GM18861 (cell line): Measurements from ENCODE around the gene MC4R.
"Not testable (repeated sequence)": the region's sequence is repeated elsewhere in the genome, so short reads cannot be mapped to it uniquely, and the experiment has no call there.

Source experiments
- ATAC-seq: cut with Tn5 transposase; IDR thresholded peaks from one replicate; pipeline ENCODE4 v1.9.1; 2021; ENCODE audit not compliant: unreplicated experiment

The MC4R gene

DNA sequence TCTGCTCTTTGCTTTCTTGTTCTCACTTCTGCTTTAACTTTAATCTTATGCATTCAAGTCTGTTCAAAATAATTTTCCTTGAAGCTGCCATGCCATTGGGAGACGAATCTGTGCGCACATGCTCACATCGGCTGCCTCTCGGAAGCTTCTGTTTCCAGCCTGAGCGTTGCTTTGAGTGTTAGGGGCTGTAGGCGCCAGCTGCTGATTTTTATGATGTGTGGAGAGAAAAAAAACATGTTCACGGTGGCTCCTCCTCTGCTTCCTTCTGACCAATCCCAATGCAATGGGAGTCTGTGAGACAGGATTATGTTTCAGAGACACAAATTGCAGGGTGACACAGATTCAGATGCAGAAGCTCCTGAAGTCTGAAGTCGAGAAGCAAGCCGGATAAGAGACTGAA lies at the start of gene MC4R:
Gene MC4R (minus strand): TSS at position 180 of the 400 bp plus-strand sequence. CDS start 426 bp downstream, outside the sequence.
- no peak for ATAC-seq

DNA sequence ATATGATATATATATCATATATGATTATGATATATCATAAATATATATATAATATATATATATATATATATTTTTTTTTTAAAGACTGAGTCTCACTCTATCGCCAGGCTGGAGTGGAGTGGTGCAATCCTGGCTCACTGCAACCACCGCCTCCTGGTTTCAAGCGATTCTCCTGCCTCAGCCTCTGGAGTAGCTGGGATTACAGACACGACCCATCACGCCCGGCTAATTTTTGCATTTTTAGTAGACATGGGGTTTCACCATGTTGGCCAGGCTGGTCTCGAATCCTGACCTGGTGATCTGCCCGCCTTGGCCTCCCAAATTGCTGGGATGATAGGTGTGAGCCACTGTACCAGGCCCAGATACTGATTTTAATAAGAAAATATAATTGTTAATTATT lies 49.7 kb upstream of the MC4R start:
- ATAC-seq: not testable (repeated sequence)

DNA sequence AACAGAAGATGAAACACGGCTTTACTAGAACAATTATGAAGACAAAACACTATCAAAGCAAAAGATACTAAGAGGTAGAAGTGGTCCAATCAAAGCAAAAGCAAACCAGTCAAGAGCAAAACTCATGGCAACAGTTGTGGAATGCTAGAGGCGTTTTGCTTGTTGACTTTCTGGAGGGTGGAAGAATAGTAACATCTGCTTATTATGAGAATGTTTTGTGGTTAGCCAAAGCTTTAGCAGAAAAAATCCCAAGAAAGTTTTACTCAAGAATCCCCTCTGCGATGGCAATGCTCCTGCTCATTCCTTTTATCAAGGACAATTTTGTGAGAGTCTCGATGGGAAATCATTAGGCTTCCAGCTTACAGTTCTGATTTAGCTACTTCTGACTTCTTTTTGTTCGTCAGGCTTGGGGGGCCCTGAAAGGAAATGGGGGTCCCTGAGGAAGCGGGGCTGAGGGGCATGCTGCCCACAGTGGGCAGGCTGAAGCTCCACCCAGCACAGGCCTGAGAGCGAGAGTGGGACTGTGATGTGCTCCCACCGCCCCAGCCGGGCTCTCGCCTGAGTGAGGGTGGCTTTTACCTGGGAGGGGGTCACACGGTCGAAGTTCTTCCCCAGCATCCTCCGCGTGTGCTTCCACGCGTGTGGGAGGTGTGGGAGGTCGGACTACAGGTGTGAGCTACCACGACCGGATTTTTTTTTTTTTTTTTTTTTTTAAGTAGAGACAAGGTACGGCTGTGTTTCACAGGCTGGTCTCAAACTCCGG lies 49.0 kb upstream of the MC4R start:
- no peak for ATAC-seq

DNA sequence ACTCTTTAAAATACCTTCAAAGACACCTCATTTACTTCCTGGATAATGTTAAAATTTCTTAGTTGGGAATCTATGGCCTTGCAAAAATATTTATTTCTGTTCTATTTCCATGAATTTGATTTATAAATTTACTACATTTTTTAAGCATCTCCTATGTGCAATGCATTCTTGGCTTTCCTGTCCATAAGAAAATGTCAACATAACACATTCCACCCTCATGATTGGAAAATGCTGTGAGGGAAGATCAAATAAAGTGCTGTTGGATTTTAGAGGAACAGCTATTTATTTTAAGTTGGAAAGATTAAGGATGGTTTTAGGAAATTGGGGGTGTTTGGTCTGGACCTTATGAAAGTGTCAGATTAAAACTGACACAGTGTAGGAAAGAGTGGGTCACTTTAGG lies 45.4 kb upstream of the MC4R start:
- ATAC-seq: no peak

DNA sequence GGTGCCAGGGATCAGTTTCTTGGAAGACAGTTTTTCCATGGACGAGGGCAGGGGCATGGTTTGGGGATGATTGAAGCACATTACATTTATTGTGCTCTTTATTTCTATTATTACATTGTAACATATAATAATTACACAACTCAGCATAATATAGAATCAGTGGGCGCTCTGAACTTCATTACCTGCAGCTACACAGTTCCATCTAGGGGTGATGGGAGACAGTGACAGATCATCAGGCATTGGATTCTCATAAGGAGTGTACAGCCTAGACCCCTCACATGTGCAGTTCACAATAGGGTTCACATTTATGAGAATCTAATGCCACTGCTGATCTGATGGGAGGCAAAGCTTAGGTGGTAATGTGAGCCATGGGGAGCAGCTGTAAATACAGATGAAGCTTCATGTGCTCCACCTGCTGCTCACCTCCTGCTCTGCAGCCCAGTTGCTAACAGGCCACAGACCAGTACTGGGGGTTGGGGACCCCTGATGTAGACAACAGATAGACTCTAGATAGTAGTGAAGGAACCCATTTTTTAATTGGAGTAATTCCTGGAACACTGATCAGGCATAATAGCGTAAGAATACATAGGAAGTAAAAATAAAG lies 41.5 kb upstream of the MC4R start:
- ATAC-seq: no peak

DNA sequence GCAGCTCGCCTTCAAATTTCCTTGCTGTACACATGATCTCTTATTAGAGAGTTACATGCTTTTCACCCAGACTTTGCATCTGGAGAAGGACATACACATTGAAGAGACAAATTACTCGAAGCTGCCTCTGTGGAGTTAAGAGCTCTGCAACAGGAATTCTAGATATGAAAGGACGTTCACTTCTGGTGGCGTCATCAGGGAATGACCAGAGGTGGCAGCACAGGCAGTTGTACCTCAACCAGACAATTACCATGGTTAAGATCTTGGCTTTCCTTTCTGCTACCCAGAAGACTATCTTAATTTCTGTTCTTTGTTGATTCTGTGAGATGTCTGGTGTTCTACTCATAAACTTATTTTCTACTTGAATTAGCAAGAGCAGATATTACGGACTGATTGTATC lies 39.1 kb upstream of the MC4R start:
- ATAC-seq: no peak

DNA sequence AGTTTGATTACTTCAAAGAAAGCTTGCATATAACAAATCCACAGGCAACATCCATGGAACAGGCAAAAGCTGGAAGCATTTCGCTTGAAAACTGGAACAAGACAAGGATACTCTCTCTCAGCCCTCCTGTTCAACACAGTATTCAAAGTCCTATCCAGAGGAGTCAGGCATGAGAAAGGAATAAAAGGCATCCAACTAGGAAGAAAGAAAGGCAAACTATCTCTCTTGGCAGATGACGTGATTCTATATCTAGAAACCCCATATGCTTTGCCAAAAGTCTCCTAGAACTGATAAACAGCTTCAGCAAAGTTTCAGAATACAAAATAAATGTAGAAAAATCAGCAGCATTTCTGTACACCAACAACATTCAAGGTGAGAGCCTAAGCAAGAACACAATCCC lies 34.1 kb upstream of the MC4R start:
- no peak for ATAC-seq

DNA sequence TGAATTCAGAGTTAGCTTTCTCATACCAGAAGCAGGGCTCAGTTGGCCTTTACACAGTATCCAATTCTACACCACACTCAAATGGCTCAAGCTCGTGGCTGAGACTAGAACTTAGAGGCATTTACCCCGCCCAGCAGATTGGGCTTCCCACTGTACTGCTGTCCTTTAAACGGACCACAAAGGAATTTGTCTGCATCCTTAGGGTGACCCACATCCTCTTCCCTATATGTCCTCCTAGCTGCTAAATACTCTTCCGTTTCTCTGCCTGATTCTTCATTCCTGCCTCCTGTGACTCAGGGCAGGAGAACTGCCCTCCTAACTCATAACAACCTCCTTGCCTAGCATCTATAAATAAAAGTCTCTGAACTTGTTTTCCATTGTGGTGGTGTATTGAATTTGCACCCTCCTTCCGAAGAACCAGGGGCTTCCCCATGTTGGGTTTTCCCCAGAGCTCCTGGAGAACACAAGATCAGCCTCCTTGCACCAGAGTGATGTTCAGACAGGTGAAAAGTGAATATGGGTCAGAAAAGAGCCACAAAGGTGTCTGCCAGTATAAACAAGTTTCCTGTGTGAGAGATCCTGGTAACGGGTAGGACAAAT lies 32.0 kb upstream of the MC4R start:
- no peak for ATAC-seq

DNA sequence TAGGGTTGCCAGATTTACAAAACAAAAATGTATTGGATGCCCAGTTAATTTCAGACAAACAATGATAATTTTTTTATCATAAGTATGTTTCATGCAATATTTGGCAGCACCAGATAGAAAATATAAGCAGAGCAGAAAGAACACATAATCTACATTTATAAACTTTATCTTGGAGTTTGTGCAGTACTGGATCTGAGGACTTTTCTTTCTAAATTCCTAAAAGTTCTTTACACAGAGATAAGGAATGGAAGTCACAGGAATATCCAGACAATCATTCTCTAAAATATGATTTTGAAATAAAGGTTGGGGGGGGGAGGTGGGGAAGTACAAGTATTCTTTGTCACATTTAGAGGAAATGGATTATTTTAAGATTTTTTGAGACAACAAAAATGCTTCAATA lies 28.8 kb upstream of the MC4R start:
- no peak for ATAC-seq

DNA sequence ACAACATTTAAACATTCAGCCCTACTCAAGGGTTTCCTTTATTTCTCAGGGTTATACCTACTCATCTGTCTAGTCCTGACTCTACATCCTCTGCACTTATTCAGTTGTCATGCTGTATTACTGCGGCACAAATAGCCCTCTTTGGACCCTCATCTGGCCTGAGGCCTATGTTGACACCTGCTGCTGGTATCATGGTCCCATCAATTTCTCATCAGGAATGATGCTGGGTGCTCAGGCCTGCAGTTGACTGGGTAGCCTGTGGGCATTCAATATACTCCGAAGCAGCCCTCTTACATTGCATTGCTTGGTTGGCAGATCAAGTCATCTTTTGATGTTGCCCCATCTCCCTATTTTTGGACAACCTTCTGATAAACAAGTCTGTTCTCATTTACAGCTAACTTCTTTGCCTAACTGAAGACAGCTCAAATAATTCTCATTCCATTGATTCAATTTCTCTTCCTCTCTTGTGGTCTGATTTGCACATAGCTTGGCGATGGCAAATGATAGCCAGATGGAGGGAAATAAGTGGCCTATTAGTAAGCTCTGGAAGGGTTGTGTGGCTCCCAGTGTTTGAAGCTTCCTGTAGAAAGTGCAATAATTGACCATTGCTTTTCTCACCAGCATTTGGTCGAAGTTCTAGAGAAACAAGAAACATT lies 19.1 kb upstream of the MC4R start:
- ATAC-seq: no peak

DNA sequence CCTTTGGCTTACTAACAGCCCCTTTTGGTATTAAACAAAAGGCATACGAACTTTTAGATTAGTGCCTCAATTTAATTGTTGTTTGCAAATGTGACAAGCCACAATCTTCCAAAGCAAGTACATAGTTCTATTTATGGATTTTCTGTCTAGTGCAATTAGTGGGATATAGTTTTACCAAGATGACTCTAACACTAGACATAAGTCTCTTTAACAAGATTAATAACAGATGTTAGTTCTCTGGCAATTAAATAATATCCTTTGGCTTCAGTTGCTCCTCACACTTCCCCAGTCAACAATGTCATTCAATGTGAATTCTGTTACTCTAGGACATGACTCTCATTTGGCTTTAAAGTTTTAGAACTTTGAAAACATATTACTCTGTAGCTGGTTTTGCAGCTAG lies 16.7 kb upstream of the MC4R start:
- no peak for ATAC-seq

DNA sequence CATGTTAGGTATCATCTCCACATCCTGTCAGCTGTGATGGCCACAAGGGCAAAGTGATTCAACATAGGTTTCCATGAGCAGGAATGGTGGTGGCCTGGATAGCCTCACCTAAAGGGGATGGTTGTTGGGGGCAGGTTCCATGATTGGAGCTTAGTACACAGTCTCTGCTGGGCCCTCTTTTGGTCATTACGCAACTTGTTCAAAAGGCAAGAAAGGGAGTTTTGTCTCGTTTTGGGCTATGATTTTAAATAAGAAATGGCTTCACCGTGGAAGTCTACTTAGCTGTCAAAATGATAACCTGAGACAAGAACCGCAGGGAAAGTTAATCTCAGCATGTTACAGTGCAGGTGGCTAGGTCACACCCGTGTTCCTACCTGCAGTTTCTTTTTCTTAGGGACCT lies 13.1 kb upstream of the MC4R start:
- ATAC-seq: no peak

DNA sequence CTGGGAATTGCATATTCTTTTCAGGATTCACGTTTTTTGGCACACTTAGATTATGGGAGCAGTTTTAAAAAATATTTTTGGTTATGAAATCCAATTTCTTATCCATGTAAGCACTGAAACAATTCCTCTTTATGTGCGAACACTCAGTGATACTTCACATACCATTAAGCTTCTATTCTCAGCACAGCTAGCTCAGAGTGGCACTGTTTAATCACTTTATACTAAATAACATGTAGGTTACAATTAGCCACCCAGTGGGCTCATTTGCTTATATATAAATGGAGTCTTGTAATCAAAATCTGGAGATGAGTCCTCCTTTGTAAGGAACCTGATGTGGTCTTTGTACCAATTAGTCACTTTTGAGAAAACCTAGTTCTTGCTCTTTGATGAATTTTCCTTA lies 11.3 kb upstream of the MC4R start:
- ATAC-seq: no peak

DNA sequence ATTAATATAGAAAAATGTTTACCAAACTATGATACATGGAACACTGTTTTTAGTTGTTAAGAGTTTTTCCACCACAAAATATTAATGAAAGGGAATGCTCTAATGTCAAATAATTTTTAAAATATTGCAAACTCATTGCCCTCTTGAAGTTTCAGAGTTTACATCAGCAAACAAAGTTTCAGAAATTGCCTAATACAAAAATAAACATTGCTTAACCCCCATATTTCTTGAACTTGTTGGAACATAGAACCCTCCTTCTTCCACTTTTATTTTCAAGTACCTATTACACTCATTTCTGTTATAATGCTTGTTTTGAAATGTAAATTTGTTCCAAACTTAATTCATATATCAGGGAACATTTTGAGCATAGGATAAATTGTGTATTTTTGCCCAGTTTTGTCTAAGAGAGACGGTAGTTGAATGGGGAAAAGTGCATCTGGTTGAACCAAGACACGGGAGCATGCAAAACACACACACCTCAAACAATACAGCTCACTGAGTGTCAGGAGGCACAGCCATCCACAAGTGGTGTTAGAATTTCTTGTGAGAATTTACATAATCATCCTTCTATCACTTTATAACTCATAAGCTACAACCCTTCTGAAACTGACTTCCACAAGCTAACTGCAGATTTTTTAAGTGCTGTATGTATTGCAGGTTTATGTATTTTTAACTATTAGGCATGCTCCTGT lies 5.3 kb upstream of the MC4R start:
- ATAC-seq: no peak

DNA sequence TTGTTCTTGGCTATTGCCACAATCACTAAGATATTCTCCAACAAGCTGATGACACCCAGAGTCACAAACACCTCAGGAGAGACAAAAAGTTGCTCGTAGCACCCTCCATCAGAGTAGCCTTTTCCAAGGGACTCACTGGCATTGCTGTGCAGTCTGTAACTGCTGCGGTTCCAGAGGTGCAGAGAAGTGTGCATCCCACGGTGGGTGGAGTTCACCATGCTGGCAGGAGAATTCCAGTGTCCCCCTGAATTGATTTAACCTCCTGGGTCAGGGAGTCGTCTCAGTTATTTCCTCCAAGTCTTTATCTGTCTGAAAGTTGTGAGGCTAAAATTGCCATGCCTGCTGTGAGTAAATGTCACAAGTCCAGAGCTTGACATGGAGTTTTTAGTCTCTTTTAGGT lies 443 bp downstream of the MC4R start:
- ATAC-seq: no peak

DNA sequence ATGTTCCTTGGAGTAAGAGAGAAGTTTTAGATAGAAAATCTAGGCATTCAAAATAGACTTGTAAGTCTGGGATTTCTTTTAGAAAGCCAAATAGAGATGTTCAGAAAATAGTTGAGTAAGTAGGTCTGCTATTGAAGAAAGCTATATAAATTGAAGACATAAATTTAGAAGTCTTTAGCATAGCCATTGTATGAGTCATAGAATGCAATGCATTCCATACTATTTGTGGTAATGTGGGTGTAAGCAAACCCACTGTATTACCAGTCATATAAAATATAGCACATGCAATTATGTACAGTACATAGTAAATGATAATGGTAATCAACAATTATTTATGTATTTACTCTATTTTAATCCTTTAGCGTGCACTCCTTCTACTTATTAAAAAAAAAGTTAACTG lies 14.1 kb downstream of the MC4R start:
- ATAC-seq: no peak

DNA sequence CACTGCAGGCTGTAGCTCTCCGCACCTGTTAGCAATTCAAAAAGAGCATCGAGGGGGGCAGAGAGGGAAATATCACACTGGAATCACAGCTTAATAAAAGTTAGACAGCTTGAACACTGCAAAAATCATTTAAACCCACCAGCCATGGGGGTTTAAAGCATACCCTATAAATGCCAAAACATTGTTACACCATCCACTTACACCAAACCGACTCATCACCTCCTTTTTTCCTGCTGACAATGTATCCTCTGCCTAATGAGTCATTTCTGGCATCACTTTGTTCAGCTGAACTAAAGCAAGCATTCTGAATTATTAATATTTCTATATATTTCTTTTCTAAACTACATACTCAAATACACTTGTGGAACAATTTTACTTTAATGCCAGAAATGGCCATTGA lies 21.6 kb downstream of the MC4R start:
- no peak for ATAC-seq

DNA sequence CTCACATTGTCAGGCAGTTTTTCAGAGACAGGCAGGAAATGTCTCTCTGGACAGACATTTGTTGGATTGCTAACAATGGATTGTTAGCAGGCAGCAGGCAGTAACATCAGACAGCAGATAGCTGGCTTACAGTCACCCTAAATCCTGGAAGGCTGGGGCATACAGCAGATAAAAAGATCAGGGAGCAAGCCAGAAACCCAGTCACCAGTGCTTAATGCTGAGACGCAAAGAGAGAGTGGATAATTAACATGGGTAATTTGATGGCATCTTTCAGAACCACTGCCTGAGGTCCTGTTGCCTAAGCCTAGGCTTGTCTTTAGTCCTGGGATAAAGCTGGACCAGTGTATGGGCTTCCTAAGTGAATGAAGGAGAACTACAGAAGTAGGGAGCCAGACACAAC lies 22.4 kb downstream of the MC4R start:
- no peak for ATAC-seq

DNA sequence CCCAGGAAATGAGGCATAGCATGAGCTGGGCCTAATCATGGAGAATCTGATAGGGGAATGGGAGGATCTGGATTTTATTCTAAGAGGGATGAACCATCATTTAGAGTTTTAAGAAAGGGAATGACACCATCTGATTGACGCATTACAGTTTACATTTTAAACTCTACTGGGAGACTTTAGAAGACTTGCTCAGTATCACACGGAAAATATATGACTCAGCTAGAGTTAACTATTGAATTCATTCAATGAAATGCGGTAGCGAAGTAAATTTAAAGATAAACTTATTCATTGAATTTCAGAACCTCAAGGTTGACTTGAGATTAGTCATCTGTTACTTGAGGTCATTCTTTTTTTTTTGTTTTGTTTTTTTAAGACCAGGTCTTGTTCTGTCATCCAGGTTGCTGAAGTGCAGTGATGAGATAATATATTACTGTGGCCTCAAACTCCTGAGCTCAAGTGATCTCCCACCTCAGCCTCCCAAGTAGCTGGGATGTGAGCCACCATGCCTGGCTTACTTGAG lies 25.0 kb downstream of the MC4R start:
- no peak for ATAC-seq

DNA sequence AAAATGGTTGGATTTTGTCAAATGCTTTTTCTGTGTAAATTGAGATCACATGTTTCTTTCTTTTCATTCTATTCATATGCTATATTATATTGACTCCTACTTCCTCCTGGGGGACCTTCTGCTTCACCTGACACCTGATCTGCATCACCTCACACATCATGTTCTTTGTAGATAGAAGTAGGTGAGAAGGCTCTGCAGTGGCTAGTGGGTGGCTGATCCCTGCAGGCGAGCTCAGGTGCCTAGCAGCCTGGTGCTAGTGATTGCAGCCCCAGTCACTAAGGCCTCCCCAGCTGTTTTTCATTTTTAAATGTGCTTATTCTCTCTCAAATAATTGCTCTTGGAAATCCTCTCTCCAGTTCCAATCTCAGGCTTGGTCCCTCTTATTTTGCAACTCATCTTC lies 33.6 kb downstream of the MC4R start:
- no peak for ATAC-seq

DNA sequence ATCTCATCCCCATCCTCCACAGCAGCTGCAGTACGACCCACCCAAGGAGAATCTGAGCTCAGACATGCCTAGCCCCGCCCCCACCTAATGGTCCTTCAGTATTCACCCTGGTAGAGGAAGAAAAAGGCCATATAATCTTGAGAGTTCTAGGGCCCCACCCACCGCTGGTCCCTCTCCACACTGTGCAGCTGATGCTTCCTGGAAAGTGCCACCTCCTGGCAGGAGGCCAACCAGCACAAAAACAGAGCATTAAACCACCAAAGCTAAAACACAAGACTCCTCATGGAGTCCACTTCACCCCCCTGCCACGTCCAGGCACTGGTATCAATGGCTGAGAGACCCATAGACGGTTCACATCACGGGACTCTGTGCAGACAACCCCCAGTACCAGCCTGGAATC lies 40.7 kb downstream of the MC4R start:
- ATAC-seq: no peak
